DMS 273 (cell line): Measurements from ENCODE around the gene CLINT1.
"Not testable (repeated sequence)": the region's sequence is repeated elsewhere in the genome, so short reads cannot be mapped to it uniquely, and the experiment has no call there.

Experiments used
- DNase-seq: peaks from one replicate; lab custom pipeline; 2025; ENCODE audit not compliant: unreplicated experiment; lab: John Stamatoyannopoulos, UW

The CLINT1 gene

GRCh38 chr5:157858527-157859226 is at the start of gene CLINT1:
CLINT1 (minus strand) TSS chr5:157859145; CDS start chr5:157858970, 175 bp downstream.
- DNase-seq, result peak; percentile 96

- no peak for DNase-seq
Measured at GRCh38 chr5:157908459-157908858, 49.5 kb upstream of the CLINT1 start.

- no peak for DNase-seq
Measured at GRCh38 chr5:157907479-157907878, 48.5 kb upstream of the CLINT1 start.

GRCh38 chr5:157903117-157903450 is 44.1 kb upstream of the CLINT1 start:
- DNase-seq, result no peak

GRCh38 chr5:157902449-157903116 is 43.6 kb upstream of the CLINT1 start:
- DNase-seq, result no peak

GRCh38 chr5:157900644-157901043 is 41.7 kb upstream of the CLINT1 start:
- DNase-seq, result peak; percentile 25

GRCh38 chr5:157893611-157894010 is 34.7 kb upstream of the CLINT1 start:
- DNase-seq, result no peak

- DNase-seq, result no peak
Measured at GRCh38 chr5:157892974-157893373, 34.0 kb upstream of the CLINT1 start.

- DNase-seq, result no peak
Measured at GRCh38 chr5:157890836-157891597, 32.1 kb upstream of the CLINT1 start.

- DNase-seq, result no peak
Measured at GRCh38 chr5:157888814-157889532, 30.0 kb upstream of the CLINT1 start.

- no peak for DNase-seq
Measured at GRCh38 chr5:157886796-157887380, 27.9 kb upstream of the CLINT1 start.

GRCh38 chr5:157885051-157885450 is 26.1 kb upstream of the CLINT1 start:
- DNase-seq, result not testable (repeated sequence)

- not testable (repeated sequence) for DNase-seq
Measured at GRCh38 chr5:157881498-157881897, 22.6 kb upstream of the CLINT1 start.

- no peak for DNase-seq
Measured at GRCh38 chr5:157877821-157878220, 18.9 kb upstream of the CLINT1 start.

- DNase-seq, result no peak
Measured at GRCh38 chr5:157874861-157875260, 15.9 kb upstream of the CLINT1 start.

GRCh38 chr5:157870837-157871834 is 12.2 kb upstream of the CLINT1 start:
- peak; percentile 37 for DNase-seq

- no peak for DNase-seq
Measured at GRCh38 chr5:157867751-157868387, 8.9 kb upstream of the CLINT1 start.

- no peak for DNase-seq
Measured at GRCh38 chr5:157866536-157866935, 7.6 kb upstream of the CLINT1 start.

GRCh38 chr5:157865781-157866180 is 6.8 kb upstream of the CLINT1 start:
- no peak for DNase-seq
